Heart left ventricle (tissue), 13 donors: ENCODE measurements around the gene PREX1.

Experiments used
- POLR2A ChIP-seq, 2 donors: fragments of 450-650 bp; IDR thresholded peaks; one replicate each; pipeline ENCODE4 v1.6.1; 2017; ENCODE audit warnings: antibody characterized with exemption in 2 of 2, mild to moderate bottlenecking in 2 of 2, moderate library complexity in 2 of 2
- TF ChIP-seq, protein P1 (sequence below), 12 donors: fragments of 200-600 bp; sonication (generic) in 4 of 12; IDR thresholded peaks; one replicate each; pipeline versions ENCODE4 v1.5.0 to v1.8.0; 2018 to 2022; ENCODE audit warnings: antibody characterized with exemption in 12 of 12, mild to moderate bottlenecking in 5 of 12
- donor health status: ischemic (EF 13 %, LVEDD 7.1; RV severe dilation, severe dysfunction).
- donor health status: DM: no; HTN: yes; CAD: no.
- donor health status: DM: no; HTN: no; CAD: no.
- donor health status: ischemic (EF 25% LVEDD 6.9; RV normal size, moderate dysfunction).
- donor health status: ischemic (EF 25% LVEDD 5.7; RV mildly dilated, moderate dysfunction).
- donor health status: ischemic (EF 35%, LVEDD 5.7; RV mildly dilated, moderate dysfunction).
- donor health status: nonischemic (EF 11% LVEDD 7.7; RV severe dilation, severe dysfunction).
- donor health status: DM: yes; HTN: yes; CAD: no.
- donor health status: PGD.
- donor health status: ischemic (EF 29% LVEDD 5.4; RV normal size, mild dysfunction).
- donor health status: nonischemic (EF 23%, LVEDD 6.1; RV moderate dilation, normal function).

- TF ChIP-seq, protein P1, sequence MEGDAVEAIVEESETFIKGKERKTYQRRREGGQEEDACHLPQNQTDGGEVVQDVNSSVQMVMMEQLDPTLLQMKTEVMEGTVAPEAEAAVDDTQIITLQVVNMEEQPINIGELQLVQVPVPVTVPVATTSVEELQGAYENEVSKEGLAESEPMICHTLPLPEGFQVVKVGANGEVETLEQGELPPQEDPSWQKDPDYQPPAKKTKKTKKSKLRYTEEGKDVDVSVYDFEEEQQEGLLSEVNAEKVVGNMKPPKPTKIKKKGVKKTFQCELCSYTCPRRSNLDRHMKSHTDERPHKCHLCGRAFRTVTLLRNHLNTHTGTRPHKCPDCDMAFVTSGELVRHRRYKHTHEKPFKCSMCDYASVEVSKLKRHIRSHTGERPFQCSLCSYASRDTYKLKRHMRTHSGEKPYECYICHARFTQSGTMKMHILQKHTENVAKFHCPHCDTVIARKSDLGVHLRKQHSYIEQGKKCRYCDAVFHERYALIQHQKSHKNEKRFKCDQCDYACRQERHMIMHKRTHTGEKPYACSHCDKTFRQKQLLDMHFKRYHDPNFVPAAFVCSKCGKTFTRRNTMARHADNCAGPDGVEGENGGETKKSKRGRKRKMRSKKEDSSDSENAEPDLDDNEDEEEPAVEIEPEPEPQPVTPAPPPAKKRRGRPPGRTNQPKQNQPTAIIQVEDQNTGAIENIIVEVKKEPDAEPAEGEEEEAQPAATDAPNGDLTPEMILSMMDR (IDR thresholded peaks at IDR 0.05) = no peak
- no peak for TF ChIP-seq POLR2A (IDR thresholded peaks at IDR 0.05)
Measured at GRCh38 chr20:48711044-48711428, 116.8 kb downstream of the PREX1 start.
